Glutamatergic neuron (in vitro differentiated cells): ENCODE measurements around the gene LPCAT4. TPM values are rescaled to one million over a fixed set of nuclear protein-coding genes. Genes with fewer than 3 reads are reported as not detected.

Experiments used
- DNase-seq: peaks from one replicate; pipeline ENCODE4 v3.0.0; 2022
- H3K27ac Mint-ChIP-seq: one replicate; pipeline ENCODE4 v1.8.0; 2020; ENCODE audit warnings: mild to moderate bottlenecking, mixed read lengths, inconsistent platforms; ENCODE audit not compliant: unreplicated experiment
- H3K27me3 Mint-ChIP-seq: one replicate; pipeline ENCODE4 v1.8.0; 2020; ENCODE audit warnings: mild to moderate bottlenecking, moderate library complexity, mixed read lengths, inconsistent platforms; ENCODE audit not compliant: unreplicated experiment
- H3K36me3 Mint-ChIP-seq: one replicate; pipeline ENCODE4 v1.8.0; 2020; ENCODE audit warnings: mild to moderate bottlenecking, mixed read lengths, inconsistent platforms; ENCODE audit not compliant: unreplicated experiment
- H3K4me1 Mint-ChIP-seq: one replicate; pipeline ENCODE4 v1.8.0; 2020; ENCODE audit warnings: mild to moderate bottlenecking, low read depth, mixed read lengths, inconsistent platforms; ENCODE audit not compliant: unreplicated experiment
- H3K4me3 Mint-ChIP-seq: one replicate; pipeline ENCODE4 v1.8.0; 2020; ENCODE audit warnings: mild to moderate bottlenecking, mixed read lengths, inconsistent platforms; ENCODE audit not compliant: unreplicated experiment
- H3K9me3 Mint-ChIP-seq: one replicate; pipeline ENCODE4 v1.8.0; 2020; ENCODE audit warnings: mild to moderate bottlenecking, moderate library complexity, mixed read lengths, inconsistent platforms; ENCODE audit not compliant: unreplicated experiment
- total RNA-seq: library from RNA; stranded (reverse); fragmentation: NEBNext Ultra II Directional; extraction: Animal tissue kit (Norgen Biotek cat#: 25700); gene quantifications from one replicate; pipeline ENCODE4 v1.2.1, GENCODE V29; 2021; ENCODE audit not compliant: unreplicated experiment
- TF ChIP-seq, protein P1 (sequence below): fragments of 200-600 bp; sonication (generic); IDR thresholded peaks from one replicate; pipeline ENCODE4 v1.5.0; 2021; ENCODE audit not compliant: partially characterized antibody, unreplicated experiment

The LPCAT4 gene
- total RNA-seq, 1 donor from 2014 or later, result 107 TPM

- Mint-ChIP-seq H3K36me3 (peaks cover 5% of the 10 kb centered on the region), H3K4me1 (no peaks in the 10 kb centered on the region), H3K9me3 (no peaks in the 10 kb centered on the region), H3K27me3 (no peaks in the 10 kb centered on the region), H3K27ac (no peak overlapping the region), H3K4me3 (no peak overlapping the region)
- TF ChIP-seq, protein P1, sequence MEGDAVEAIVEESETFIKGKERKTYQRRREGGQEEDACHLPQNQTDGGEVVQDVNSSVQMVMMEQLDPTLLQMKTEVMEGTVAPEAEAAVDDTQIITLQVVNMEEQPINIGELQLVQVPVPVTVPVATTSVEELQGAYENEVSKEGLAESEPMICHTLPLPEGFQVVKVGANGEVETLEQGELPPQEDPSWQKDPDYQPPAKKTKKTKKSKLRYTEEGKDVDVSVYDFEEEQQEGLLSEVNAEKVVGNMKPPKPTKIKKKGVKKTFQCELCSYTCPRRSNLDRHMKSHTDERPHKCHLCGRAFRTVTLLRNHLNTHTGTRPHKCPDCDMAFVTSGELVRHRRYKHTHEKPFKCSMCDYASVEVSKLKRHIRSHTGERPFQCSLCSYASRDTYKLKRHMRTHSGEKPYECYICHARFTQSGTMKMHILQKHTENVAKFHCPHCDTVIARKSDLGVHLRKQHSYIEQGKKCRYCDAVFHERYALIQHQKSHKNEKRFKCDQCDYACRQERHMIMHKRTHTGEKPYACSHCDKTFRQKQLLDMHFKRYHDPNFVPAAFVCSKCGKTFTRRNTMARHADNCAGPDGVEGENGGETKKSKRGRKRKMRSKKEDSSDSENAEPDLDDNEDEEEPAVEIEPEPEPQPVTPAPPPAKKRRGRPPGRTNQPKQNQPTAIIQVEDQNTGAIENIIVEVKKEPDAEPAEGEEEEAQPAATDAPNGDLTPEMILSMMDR, result no peak
- no peak for DNase-seq
These were observed 41.6 kb downstream of the LPCAT4 start for GRCh38 chr15:34325368-34325767.

GRCh38 chr15:34324933-34325332 lies 42.1 kb downstream of the LPCAT4 start:
- Mint-ChIP-seq H3K9me3 (no peaks in the 10 kb centered on the region), H3K4me3 (no peak overlapping the region), H3K27ac (no peak overlapping the region), H3K27me3 (no peaks in the 10 kb centered on the region), H3K4me1 (no peaks in the 10 kb centered on the region), H3K36me3 (peaks cover 5% of the 10 kb centered on the region)
- DNase-seq, result no peak
- TF ChIP-seq, protein P1, result no peak

GRCh38 chr15:34323217-34323616 lies 43.8 kb downstream of the LPCAT4 start:
- Mint-ChIP-seq H3K36me3 (peaks cover 5% of the 10 kb centered on the region), H3K9me3 (peaks cover 3% of the 10 kb centered on the region), H3K4me3 (no peak overlapping the region), H3K4me1 (peaks cover 4% of the 10 kb centered on the region), H3K27ac (no peak overlapping the region), H3K27me3 (no peaks in the 10 kb centered on the region)
- DNase-seq, result no peak
- TF ChIP-seq, protein P1, result no peak

DNA sequence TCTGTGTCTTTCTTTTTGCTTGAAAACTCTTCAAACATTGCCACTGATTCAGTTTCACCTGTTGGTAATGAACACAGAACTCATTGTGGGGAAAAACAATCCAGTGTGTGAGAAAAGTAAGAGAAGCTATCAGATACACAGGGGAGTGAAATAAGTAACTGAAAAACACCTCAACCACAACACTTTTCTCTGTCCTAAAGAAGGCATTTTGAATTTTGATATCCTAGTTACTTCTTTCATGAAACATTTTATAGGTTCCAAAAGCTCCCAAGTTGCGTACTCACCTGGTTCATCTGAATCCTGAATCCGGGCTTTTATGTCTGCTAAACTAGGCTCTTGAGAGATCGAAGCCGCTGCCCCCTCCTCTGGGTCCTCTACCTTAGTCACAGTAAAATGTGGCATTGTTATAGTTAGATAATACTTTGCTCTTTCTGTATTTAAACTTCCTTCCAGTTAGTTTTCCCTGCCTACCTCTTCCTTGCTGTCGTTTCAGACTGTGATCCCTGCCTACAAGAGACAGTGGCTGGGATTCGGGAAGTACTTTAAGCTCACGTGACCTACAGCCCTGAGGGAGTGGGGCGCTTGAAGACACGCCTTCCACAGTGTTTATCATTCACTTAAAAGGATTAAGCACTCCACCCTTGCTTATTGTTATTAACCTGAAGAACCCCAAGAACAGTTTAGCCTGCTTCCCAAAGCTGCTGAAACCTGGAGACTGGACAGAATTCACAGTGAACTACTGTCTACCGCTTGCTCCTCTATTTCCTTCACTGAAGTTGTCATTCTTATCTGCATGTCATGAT lies 48.5 kb downstream of the LPCAT4 start:
- peak overlapping the region; percentile 79 for H3K4me3 Mint-ChIP-seq
- peaks cover 4% of the 10 kb centered on the region for H3K4me1 Mint-ChIP-seq
- peaks cover 5% of the 10 kb centered on the region for H3K36me3 Mint-ChIP-seq
- peaks cover 3% of the 10 kb centered on the region for H3K9me3 Mint-ChIP-seq
- TF ChIP-seq, protein P1, result no peak
- peak overlapping the region; percentile 2 for H3K27ac Mint-ChIP-seq
- DNase-seq, result peak; percentile 35
- no peaks in the 10 kb centered on the region for H3K27me3 Mint-ChIP-seq
